Mesothelial cell of epicardium (in vitro differentiated cells): ENCODE results near the gene TBC1D2. TPM values are rescaled to one million over a fixed set of nuclear protein-coding genes. Genes with fewer than 3 reads are reported as not detected.

Source experiments
- DNase-seq, 2 experiments: peaks; one replicate each; pipeline ENCODE4 v3.0.0; 2021; ENCODE audit warnings: low spot score in 2 of 2; ENCODE audit not compliant: unreplicated experiment in 2 of 2
- H3K27ac Mint-ChIP-seq: 2 replicates; pipeline ENCODE4 v1.8.0; 2021; ENCODE audit warnings: mixed read lengths
- H3K27me3 Mint-ChIP-seq: 2 replicates; pipeline ENCODE4 v1.8.0; 2021; ENCODE audit warnings: low read depth, mixed read lengths
- H3K36me3 Mint-ChIP-seq: 2 replicates; pipeline ENCODE4 v1.8.0; 2021; ENCODE audit warnings: mixed read lengths
- H3K4me1 Mint-ChIP-seq: 2 replicates; pipeline ENCODE4 v1.8.0; 2021; ENCODE audit warnings: mixed read lengths
- H3K4me3 Mint-ChIP-seq: 2 replicates; pipeline ENCODE4 v1.8.0; 2021; ENCODE audit warnings: mild to moderate bottlenecking, moderate library complexity, mixed read lengths
- H3K9me3 Mint-ChIP-seq: 2 replicates; pipeline ENCODE4 v1.8.0; 2021; ENCODE audit warnings: mixed read lengths
- CTCF ChIP-seq: fragments of 200-600 bp; sonication (generic); IDR thresholded peaks from one replicate; pipeline ENCODE4 v1.5.0; 2021; ENCODE audit warnings: antibody characterized with exemption; ENCODE audit not compliant: unreplicated experiment
- total RNA-seq: library from RNA; stranded (reverse); gene quantifications from 3 replicates; pipeline ENCODE4 v1.2.1, GENCODE V29; 2021

The TBC1D2 gene
- total RNA-seq, 1 donor from 2014 or later = 7.0 TPM

- Mint-ChIP-seq H3K4me3 (no peak overlapping the region), H3K36me3 (no peaks in the 10 kb centered on the region), H3K27me3 (no peaks in the 10 kb centered on the region), H3K27ac (no peak overlapping the region), H3K4me1 (no peaks in the 10 kb centered on the region), H3K9me3 (no peaks in the 10 kb centered on the region)
- no peak for TF ChIP-seq CTCF
- DNase-seq = no peak
These were observed 71.1 kb downstream of the TBC1D2 start for GRCh38 chr9:98184326-98184725.

- H3K4me1 Mint-ChIP-seq = no peaks in the 10 kb centered on the region
- no peak overlapping the region for H3K4me3 Mint-ChIP-seq
- H3K36me3 Mint-ChIP-seq = no peaks in the 10 kb centered on the region
- DNase-seq = no peak
- TF ChIP-seq CTCF = no peak
- no peaks in the 10 kb centered on the region for H3K27me3 Mint-ChIP-seq
- H3K9me3 Mint-ChIP-seq = no peaks in the 10 kb centered on the region
- no peak overlapping the region for H3K27ac Mint-ChIP-seq
These were observed 72.4 kb downstream of the TBC1D2 start for GRCh38 chr9:98182889-98183599.

GRCh38 chr9:98182069-98182820, 73.2 kb downstream of the TBC1D2 start:
- H3K4me1 Mint-ChIP-seq = no peaks in the 10 kb centered on the region
- TF ChIP-seq CTCF = no peak
- no peaks in the 10 kb centered on the region for H3K9me3 Mint-ChIP-seq
- DNase-seq = no peak
- no peak overlapping the region for H3K27ac Mint-ChIP-seq
- no peak overlapping the region for H3K4me3 Mint-ChIP-seq
- H3K27me3 Mint-ChIP-seq = no peaks in the 10 kb centered on the region
- no peaks in the 10 kb centered on the region for H3K36me3 Mint-ChIP-seq

- Mint-ChIP-seq H3K9me3 (no peaks in the 10 kb centered on the region), H3K4me1 (no peaks in the 10 kb centered on the region), H3K27ac (no peak overlapping the region), H3K27me3 (no peaks in the 10 kb centered on the region), H3K4me3 (no peak overlapping the region), H3K36me3 (no peaks in the 10 kb centered on the region)
- TF ChIP-seq CTCF = no peak
- no peak for DNase-seq
These were observed 73.7 kb downstream of the TBC1D2 start for GRCh38 chr9:98181746-98182068.

GRCh38 chr9:98180996-98181395, 74.5 kb downstream of the TBC1D2 start:
- H3K27me3 Mint-ChIP-seq = no peaks in the 10 kb centered on the region

More at GRCh38 chr9:98180996-98181395, 74.5 kb downstream of the TBC1D2 start:
- H3K9me3 Mint-ChIP-seq = no peaks in the 10 kb centered on the region
- no peak overlapping the region for H3K4me3 Mint-ChIP-seq
- no peak overlapping the region for H3K27ac Mint-ChIP-seq
- no peak for DNase-seq
- no peaks in the 10 kb centered on the region for H3K36me3 Mint-ChIP-seq
- TF ChIP-seq CTCF = no peak
- no peaks in the 10 kb centered on the region for H3K4me1 Mint-ChIP-seq
